Uterus (tissue), 4 donors: ENCODE measurements around the gene DOCK4. TPM values are rescaled to one million over a fixed set of nuclear protein-coding genes. Genes with fewer than 3 reads are reported as not detected.

Experiments used
- DNase-seq, 2 donors: peaks; one replicate each; pipeline ENCODE4 v3.0.0-alpha.2; 2019 to 2020
- H3K27ac ChIP-seq, 2 donors: fragments of 200-600 bp; sonication (generic); 1 replicate in 1 of 2; 2 replicates in 1 of 2; pipeline ENCODE4 v1.5.1; 2016 to 2018
- H3K27me3 ChIP-seq, 2 donors: fragments of 200-600 bp; sonication (generic); one replicate each; pipeline ENCODE4 v1.5.1; 2018 to 2019; ENCODE audit warnings: control low read depth in 1 of 2
- H3K36me3 ChIP-seq, 2 donors: fragments of 200-600 bp; sonication (generic); one replicate each; pipeline ENCODE4 v1.5.1; 2019; ENCODE audit warnings: control low read depth in 1 of 2
- H3K4me1 ChIP-seq, 2 donors: fragments of 200-600 bp; sonication (generic); one replicate each; pipeline ENCODE4 v1.5.1; 2018 to 2019; ENCODE audit warnings: control low read depth in 1 of 2
- H3K4me3 ChIP-seq, 2 donors: fragments of 200-600 bp; sonication (generic); 1 replicate in 1 of 2; 2 replicates in 1 of 2; pipeline ENCODE4 v1.5.1; 2018 to 2019; ENCODE audit warnings: mild to moderate bottlenecking in 1 of 2
- H3K9me3 ChIP-seq, 2 donors: fragments of 200-600 bp; sonication (generic); one replicate each; pipeline ENCODE4 v1.5.1; 2019; ENCODE audit warnings: control low read depth in 1 of 2
- POLR2A ChIP-seq, 2 donors: fragments of 450-650 bp; IDR thresholded peaks; one replicate each; pipeline ENCODE4 v1.6.1; 2016; ENCODE audit warnings: antibody characterized with exemption in 2 of 2, mild to moderate bottlenecking in 1 of 2, moderate library complexity in 1 of 2
- intact Hi-C: fragments of 100-400 bp; cut with DNase I; formaldehyde crosslinking; loops from one replicate; pipeline ENCODE4 v1.15.1; 2023; ENCODE audit warnings: low total_unique reads
- total RNA-seq, 4 donors: library from RNA; depleted of rRNA in 3 of 4; stranded (reverse); fragments of >200 nt in 3 of 4; gene quantifications; one replicate each; pipeline versions ENCODE4 v1.1.0 to v1.2.4, GENCODE V29; 2014 to 2023
- TF ChIP-seq, protein P1 (sequence below), 4 experiments: fragments of 200-600 bp in 2 of 4; fragments of 450-650 bp in 2 of 4; sonication (generic) in 2 of 4; IDR thresholded peaks; one replicate each; pipeline ENCODE4 v1.5.1; 2016 to 2019; ENCODE audit warnings: antibody characterized with exemption in 4 of 4, mild to moderate bottlenecking in 2 of 4, moderate library complexity in 1 of 4
- donor health status: DM: yes; HTN: yes; CAD: no.

DOCK4 gene
- total RNA-seq, 4 donors from 2014 or later = 48.8 to 217 (median 72.3) TPM

DNA sequence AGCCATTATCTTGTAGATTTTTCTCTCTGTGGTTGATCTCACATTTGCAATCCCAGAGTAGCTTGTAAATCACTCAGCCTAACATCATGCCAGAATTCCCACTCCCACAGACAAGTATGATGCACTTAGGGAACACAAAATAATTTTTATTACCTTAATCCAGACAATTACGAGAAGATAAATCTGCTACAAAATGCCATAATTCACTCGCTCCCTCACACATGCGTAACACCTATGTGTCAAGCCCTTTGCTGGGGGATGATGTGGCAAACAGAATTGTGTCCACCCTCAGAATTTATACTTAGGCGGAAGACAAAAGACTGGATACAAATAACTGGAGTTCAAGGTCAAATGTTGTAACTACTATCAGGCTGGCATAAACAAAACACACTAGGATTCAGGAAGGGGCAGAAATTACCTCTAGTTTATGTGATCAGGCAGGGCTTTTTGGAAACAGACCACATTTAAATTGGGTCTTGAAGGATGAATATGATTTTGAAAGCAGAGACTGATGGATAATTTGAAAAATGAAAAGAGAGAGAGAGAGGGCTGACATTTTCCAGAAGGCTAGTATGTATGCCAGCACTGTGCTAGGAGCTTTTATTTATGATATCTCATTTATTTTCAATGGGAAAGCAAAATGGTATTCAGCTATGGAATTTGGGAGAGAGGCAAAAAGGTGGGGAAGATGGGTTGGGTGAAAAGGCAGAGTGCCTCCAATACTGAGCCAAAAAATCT is 69.8 kb downstream of the DOCK4 start:
- TF ChIP-seq, protein P1, sequence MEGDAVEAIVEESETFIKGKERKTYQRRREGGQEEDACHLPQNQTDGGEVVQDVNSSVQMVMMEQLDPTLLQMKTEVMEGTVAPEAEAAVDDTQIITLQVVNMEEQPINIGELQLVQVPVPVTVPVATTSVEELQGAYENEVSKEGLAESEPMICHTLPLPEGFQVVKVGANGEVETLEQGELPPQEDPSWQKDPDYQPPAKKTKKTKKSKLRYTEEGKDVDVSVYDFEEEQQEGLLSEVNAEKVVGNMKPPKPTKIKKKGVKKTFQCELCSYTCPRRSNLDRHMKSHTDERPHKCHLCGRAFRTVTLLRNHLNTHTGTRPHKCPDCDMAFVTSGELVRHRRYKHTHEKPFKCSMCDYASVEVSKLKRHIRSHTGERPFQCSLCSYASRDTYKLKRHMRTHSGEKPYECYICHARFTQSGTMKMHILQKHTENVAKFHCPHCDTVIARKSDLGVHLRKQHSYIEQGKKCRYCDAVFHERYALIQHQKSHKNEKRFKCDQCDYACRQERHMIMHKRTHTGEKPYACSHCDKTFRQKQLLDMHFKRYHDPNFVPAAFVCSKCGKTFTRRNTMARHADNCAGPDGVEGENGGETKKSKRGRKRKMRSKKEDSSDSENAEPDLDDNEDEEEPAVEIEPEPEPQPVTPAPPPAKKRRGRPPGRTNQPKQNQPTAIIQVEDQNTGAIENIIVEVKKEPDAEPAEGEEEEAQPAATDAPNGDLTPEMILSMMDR (IDR thresholded peaks at IDR 0.05) = no peak
- no peak for TF ChIP-seq POLR2A (IDR thresholded peaks at IDR 0.05)
- Histone ChIP-seq H3K36me3 (no peaks in the 10 kb centered on the region), H3K4me1 (no peaks in the 10 kb centered on the region), H3K27ac (peak overlapping the region; percentile 24 to 58), H3K9me3 (no peaks in the 10 kb centered on the region), H3K27me3 (no peaks in the 10 kb centered on the region), H3K4me3 (no peak overlapping the region)
- DNase-seq = peak; percentile 20 to 39
- intact Hi-C loops = no loop called here

DNA sequence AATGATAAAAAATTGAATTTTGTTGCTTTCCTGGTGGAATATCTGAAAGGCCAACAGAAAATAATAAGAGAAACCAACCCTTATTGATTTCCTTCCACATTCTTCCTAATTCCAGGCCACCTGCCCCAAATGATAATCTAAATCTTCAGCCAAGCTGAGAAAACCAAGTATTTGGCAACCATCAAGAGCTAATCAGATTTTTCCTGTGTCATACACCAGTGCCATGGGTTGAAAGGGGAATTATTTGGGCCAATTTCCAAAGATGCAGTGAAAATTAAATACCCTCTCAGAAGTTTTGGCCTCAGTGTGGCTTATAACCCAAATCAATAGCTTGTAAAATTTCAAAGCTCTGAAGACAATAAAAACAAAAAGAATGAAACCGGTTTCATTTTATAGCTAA is 70.4 kb downstream of the DOCK4 start:
- no peaks in the 10 kb centered on the region for H3K9me3 ChIP-seq
- TF ChIP-seq, protein P1 (IDR thresholded peaks at IDR 0.05) = no peak
- no peak for TF ChIP-seq POLR2A (IDR thresholded peaks at IDR 0.05)
- H3K27ac ChIP-seq = peak overlapping the region; percentile 24 to 58
- intact Hi-C loops = no loop called here
- H3K4me3 ChIP-seq = no peak overlapping the region
- H3K36me3 ChIP-seq = no peaks in the 10 kb centered on the region
- DNase-seq = no peak
- no peaks in the 10 kb centered on the region for H3K27me3 ChIP-seq
- H3K4me1 ChIP-seq = no peaks in the 10 kb centered on the region

DNA sequence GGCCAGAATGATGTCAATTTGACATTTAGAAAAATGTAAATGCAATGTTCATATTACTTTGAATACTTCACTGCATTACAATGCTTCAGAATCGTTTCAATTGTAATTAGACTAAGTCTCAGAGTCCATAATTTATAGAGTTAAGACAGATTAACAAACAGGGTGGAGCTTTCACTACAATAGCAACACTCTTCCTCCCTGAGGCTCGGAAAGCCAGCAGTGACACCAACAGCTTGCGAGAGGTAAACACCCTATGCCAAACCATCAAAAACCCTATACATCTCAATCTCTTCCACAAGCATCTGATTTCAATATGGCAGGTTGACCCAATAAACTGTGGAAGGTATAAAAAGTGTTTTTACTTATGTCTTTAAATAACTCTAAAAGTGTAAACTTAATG is 72.2 kb downstream of the DOCK4 start:
- H3K27ac ChIP-seq = no peak overlapping the region
- intact Hi-C loops = no loop called here
- H3K27me3 ChIP-seq = no peaks in the 10 kb centered on the region
- no peaks in the 10 kb centered on the region for H3K9me3 ChIP-seq
- H3K4me1 ChIP-seq = no peaks in the 10 kb centered on the region
- no peak overlapping the region for H3K4me3 ChIP-seq
- no peak for DNase-seq
- H3K36me3 ChIP-seq = no peaks in the 10 kb centered on the region
- TF ChIP-seq POLR2A (IDR thresholded peaks at IDR 0.05) = no peak
- TF ChIP-seq, protein P1 (IDR thresholded peaks at IDR 0.05) = no peak

DNA sequence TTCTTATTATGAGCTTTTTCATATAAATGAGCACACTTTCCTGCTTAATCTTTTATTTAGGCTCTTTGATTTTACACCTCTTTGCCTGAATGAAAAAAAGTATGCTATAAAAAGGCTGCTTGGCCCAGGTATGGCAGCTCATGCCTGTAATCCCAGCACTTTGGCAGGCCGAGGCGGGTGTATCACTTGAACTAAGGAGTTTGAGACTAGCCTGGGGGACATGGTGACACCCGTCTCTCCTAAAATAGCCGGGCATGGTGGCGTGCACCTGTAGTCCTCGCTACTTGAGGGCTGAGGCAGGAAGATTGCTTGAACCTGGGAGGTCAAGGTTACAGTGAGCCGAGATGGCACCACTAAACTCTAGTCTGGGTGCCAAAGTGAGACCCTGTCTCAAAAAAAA is 72.9 kb downstream of the DOCK4 start:
- DNase-seq = no peak
- no peak overlapping the region for H3K4me3 ChIP-seq
- no peaks in the 10 kb centered on the region for H3K36me3 ChIP-seq
- H3K9me3 ChIP-seq = no peaks in the 10 kb centered on the region
- TF ChIP-seq POLR2A (IDR thresholded peaks at IDR 0.05) = no peak
- TF ChIP-seq, protein P1 (IDR thresholded peaks at IDR 0.05) = no peak
- intact Hi-C loops = no loop called here
- H3K27me3 ChIP-seq = no peaks in the 10 kb centered on the region
- no peaks in the 10 kb centered on the region for H3K4me1 ChIP-seq
- no peak overlapping the region for H3K27ac ChIP-seq

DNA sequence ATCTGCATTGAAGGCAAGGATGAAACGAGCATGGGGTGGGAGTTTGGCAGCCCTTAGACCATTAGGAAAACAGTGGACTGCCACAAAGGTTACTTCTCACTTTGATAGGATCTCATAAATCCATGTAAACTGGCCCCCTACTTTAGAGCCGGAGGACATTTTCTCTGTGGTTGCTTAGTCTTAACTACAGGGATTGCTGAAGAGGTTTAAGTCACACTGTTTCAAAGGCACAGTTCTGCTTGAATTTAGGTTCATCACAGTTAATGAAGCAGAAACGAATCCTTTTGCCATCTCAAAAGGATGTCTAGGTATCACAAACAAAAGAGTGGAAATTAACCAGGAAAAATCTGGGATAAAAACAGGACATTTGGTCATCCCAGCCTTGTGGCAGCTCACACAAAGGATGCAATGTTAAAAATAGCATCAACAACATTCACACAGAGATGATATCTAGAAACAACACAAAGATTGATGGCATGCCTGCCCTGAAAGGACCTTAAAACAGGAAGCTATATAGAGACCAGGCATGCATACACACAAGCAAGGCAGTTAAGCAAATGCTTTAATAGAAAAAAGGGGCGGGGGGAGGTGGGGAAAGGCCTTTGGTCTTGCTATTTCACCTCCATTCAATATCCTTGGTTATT is 74.0 kb downstream of the DOCK4 start:
- intact Hi-C loops = no loop called here
- no peak for DNase-seq
- Histone ChIP-seq H3K4me1 (no peaks in the 10 kb centered on the region), H3K27ac (peak overlapping the region; percentile 16 to 57), H3K27me3 (no peaks in the 10 kb centered on the region), H3K9me3 (no peaks in the 10 kb centered on the region), H3K36me3 (no peaks in the 10 kb centered on the region), H3K4me3 (no peak overlapping the region)
- TF ChIP-seq, protein P1 (IDR thresholded peaks at IDR 0.05) = no peak
- TF ChIP-seq POLR2A (IDR thresholded peaks at IDR 0.05) = no peak
